Measurements from ENCODE around the gene OBSL1.
A peak's percentile ranks its signal among the peaks of the same experiment; 100 is the strongest.

OBSL1 gene

GRCh38 chr2:219552382-219553167 is 18.8 kb downstream of the OBSL1 start:
- peak overlapping the region; percentile 59 for H3K4me3 ChIP-seq (ENCODE audit: low read depth, low read length)
- H3K27ac ChIP-seq: no peak overlapping the region
- no peak for TF ChIP-seq CTCF (IDR thresholded peaks at IDR 0.05; ENCODE audit: low read depth, low read length, missing control alignments)
- in situ Hi-C loops (cut with HindIII; ENCODE audit: low pct_ligation_motif_present, low sequenced_read_pairs): no loop called here
- peak; percentile 68 for DNase-seq
- no peaks in the 10 kb centered on the region for H3K36me3 ChIP-seq (replicated peaks)
- H3K27me3 ChIP-seq (replicated peaks): no peaks in the 10 kb centered on the region

- in situ Hi-C loops (cut with HindIII; ENCODE audit: low pct_ligation_motif_present, low sequenced_read_pairs): no loop called here
- no peaks in the 10 kb centered on the region for H3K27me3 ChIP-seq (replicated peaks)
- H3K27ac ChIP-seq: no peak overlapping the region
- H3K36me3 ChIP-seq (replicated peaks): no peaks in the 10 kb centered on the region
- H3K4me3 ChIP-seq (ENCODE audit: low read depth, low read length): peak overlapping the region; percentile 59
- DNase-seq: no peak
- no peak for TF ChIP-seq CTCF (IDR thresholded peaks at IDR 0.05; ENCODE audit: low read depth, low read length, missing control alignments)
These were observed 19.6 kb downstream of the OBSL1 start for GRCh38 chr2:219551441-219552381.

GRCh38 chr2:219549619-219550018 is 21.7 kb downstream of the OBSL1 start:
- no peak for DNase-seq
- H3K36me3 ChIP-seq (replicated peaks): no peaks in the 10 kb centered on the region
- H3K27me3 ChIP-seq (replicated peaks): no peaks in the 10 kb centered on the region
- no peak for TF ChIP-seq CTCF (IDR thresholded peaks at IDR 0.05; ENCODE audit: low read depth, low read length, missing control alignments)
- no peak overlapping the region for H3K4me3 ChIP-seq (ENCODE audit: low read depth, low read length)
- in situ Hi-C loops (cut with HindIII; ENCODE audit: low pct_ligation_motif_present, low sequenced_read_pairs): no loop called here
- no peak overlapping the region for H3K27ac ChIP-seq

- H3K27me3 ChIP-seq (replicated peaks): no peaks in the 10 kb centered on the region
- in situ Hi-C loops (cut with HindIII; ENCODE audit: low pct_ligation_motif_present, low sequenced_read_pairs): no loop called here
- no peak overlapping the region for H3K27ac ChIP-seq
- H3K36me3 ChIP-seq (replicated peaks): no peaks in the 10 kb centered on the region
- H3K4me3 ChIP-seq (ENCODE audit: low read depth, low read length): no peak overlapping the region
- DNase-seq: no peak
- no peak for TF ChIP-seq CTCF (IDR thresholded peaks at IDR 0.05; ENCODE audit: low read depth, low read length, missing control alignments)
These were observed 22.3 kb downstream of the OBSL1 start for GRCh38 chr2:219548990-219549389.

GRCh38 chr2:219547621-219548020 is 23.7 kb downstream of the OBSL1 start:
- H3K4me3 ChIP-seq (ENCODE audit: low read depth, low read length): no peak overlapping the region
- H3K27ac ChIP-seq: no peak overlapping the region
- no peak for DNase-seq
- TF ChIP-seq CTCF (IDR thresholded peaks at IDR 0.05; ENCODE audit: low read depth, low read length, missing control alignments): no peak
- H3K27me3 ChIP-seq (replicated peaks): no peaks in the 10 kb centered on the region
- H3K36me3 ChIP-seq (replicated peaks): no peaks in the 10 kb centered on the region
- in situ Hi-C loops (cut with HindIII; ENCODE audit: low pct_ligation_motif_present, low sequenced_read_pairs): no loop called here

Data from brain microvascular endothelial cell (primary cell).